Right lobe of liver (tissue), 6 donors: Measurements from ENCODE around the gene CELF2. TPM values are rescaled to one million over a fixed set of nuclear protein-coding genes. Genes with fewer than 3 reads are reported as not detected.

Experiments used
- ATAC-seq, 4 donors: fragments of 200-7000 bp; cut with Tn5 transposase; one replicate each; pipeline ENCODE4 v1.9.1; 2020; ENCODE audit warnings: mild to moderate bottlenecking in 4 of 4, moderate library complexity in 4 of 4
- DNase-seq, 3 donors: peaks; one replicate each; pipeline ENCODE4 v3.0.0-alpha.2; 2020
- H3K27ac ChIP-seq, 3 donors: fragments of 200-600 bp; one replicate each; pipeline ENCODE4 v1.8.0; 2022
- H3K27me3 ChIP-seq, 2 donors: fragments of 200-600 bp; one replicate each; pipeline ENCODE4 v1.8.0; 2022
- H3K36me3 ChIP-seq, 4 donors: fragments of 200-600 bp; sonication (generic) in 1 of 4; one replicate each; pipeline versions ENCODE4 v1.5.1 to v1.8.0; 2017 to 2022; ENCODE audit warnings: control low read depth in 1 of 4
- H3K4me1 ChIP-seq, 4 donors: fragments of 200-600 bp; sonication (generic) in 1 of 4; one replicate each; pipeline versions ENCODE4 v1.5.1 to v1.8.0; 2017 to 2022; ENCODE audit warnings: control low read depth in 1 of 4
- H3K4me3 ChIP-seq, 3 donors: fragments of 200-600 bp; one replicate each; pipeline ENCODE4 v1.8.0; 2022
- H3K9me3 ChIP-seq, 4 donors: fragments of 200-600 bp; sonication (generic) in 1 of 4; one replicate each; pipeline versions ENCODE4 v1.5.1 to v1.8.0; 2017 to 2022; ENCODE audit warnings: control low read depth in 1 of 4
- CTCF ChIP-seq, 4 donors: fragments of 200-600 bp in 3 of 4; fragments of 450-650 bp in 1 of 4; IDR thresholded peaks; one replicate each; pipeline versions ENCODE4 v1.5.1 to v1.8.0; 2016 to 2022; ENCODE audit warnings: antibody characterized with exemption in 4 of 4, mild to moderate bottlenecking in 2 of 4
- POLR2A ChIP-seq: fragments of 450-650 bp; IDR thresholded peaks from one replicate; pipeline ENCODE4 v1.6.1; 2017; ENCODE audit warnings: antibody characterized with exemption, mild to moderate bottlenecking
- WGBS: methylation state at CpG from one replicate; pipeline ENCODE4 v1.1.6; 2018; ENCODE audit warnings: low coverage, low lambda C conversion rate; ENCODE audit not compliant: insufficient coverage; ENCODE audit errors: missing lambda C conversion rate; 5-methylcytosine and 5-hydroxymethylcytosine counted together
- intact Hi-C, 2 donors: fragments of 100-400 bp; cut with DNase I; formaldehyde crosslinking; loops; one replicate each; pipeline versions ENCODE4 v1.11.2 to v1.14.1; 2022
- total RNA-seq, 6 experiments: library from RNA; depleted of rRNA in 2 of 6; stranded (reverse); fragments of >200 nt in 2 of 6; fragmentation: NEBNext Ultra II Directional in 3 of 6; extraction: Animal tissue kit (Norgen Biotek cat#: 25700) in 3 of 6; gene quantifications; one replicate each; pipeline versions ENCODE4 v1.1.0 to v1.2.4, GENCODE V29; 2016 to 2023
- donor health status: DM: no; HTN: yes; CAD: no.
- donor health status: DM: no; HTN: no; CAD: no.
- donor health status: DM: no; HTN: no; CAD: no.
- donor health status: DM: no; HTN: yes; CAD: no.
- donor health status: DM: no; HTN: yes; CAD: no.

Gene CELF2
- total RNA-seq, 6 experiments from 2014 or later, result 2.4 to 6.2 (median 3.7) TPM

DNA sequence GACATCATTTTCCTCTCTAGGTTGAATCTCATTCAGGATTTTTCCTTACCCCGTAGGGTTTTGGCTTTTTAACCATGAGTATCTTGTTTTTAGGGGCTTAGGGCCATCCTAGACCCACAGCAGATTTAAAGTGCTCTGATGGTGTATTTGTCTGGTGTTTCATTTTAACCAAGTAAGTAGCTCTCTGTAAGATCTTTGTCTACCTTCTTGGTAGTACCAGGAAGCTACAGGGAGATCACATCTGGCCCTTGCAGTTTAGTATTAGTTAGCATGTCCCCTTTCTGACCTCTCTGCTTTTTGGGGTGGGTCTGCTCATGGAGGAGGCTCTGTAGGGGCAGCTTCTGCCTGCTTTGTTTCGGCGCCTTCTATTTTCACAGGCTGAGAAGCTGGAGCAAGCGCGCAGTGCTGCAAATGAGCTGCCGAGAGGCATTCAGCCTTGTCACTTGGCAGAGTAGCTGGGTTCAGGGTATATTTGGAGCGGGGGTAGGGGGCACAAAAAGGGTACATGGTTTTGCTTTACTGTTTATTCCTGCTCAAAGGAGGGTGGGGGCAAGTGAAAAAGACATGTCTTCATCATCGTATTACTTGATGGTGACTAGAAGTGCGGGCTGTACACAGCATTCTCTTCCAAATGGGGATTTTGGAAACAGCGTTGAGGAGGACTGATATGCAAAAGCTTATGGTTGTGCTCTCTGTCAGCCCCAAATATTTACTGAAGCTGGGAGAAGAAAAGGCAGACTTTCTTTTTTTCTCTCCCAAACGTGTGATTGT, 146.3 kb downstream of the CELF2 start:
- TF ChIP-seq POLR2A (no peak), CTCF (IDR thresholded peaks at IDR 0.05) (no peak)
- Histone ChIP-seq H3K9me3 (no peaks in the 10 kb centered on the region), H3K36me3 (no peaks in the 10 kb centered on the region), H3K27me3 (no peaks in the 10 kb centered on the region), H3K4me1 (peaks cover 0 to 5% (median 0%) of the 10 kb centered on the region in 4 donors), H3K4me3 (no peak overlapping the region), H3K27ac (peak overlapping the region; percentile 26 to 82 (median 55))
- ATAC-seq (no peak), DNase-seq (no peak)
- 9% methylated on average over 11 of the region's 11 CpGs for WGBS
- intact Hi-C loops, result no loop called here

GRCh38 chr10:11164551-11164802, 146.8 kb downstream of the CELF2 start:
- no peaks in the 10 kb centered on the region for H3K36me3 ChIP-seq
- no peaks in the 10 kb centered on the region for H3K27me3 ChIP-seq
- no peaks in the 10 kb centered on the region for H3K9me3 ChIP-seq
- peak overlapping the region in 1 of 3 donors; percentile 41 for H3K4me3 ChIP-seq
- no peak for DNase-seq
- H3K27ac ChIP-seq, result peak overlapping the region in 2 of 3 donors; percentile 55 to 82
- intact Hi-C loops, result no loop called here
- TF ChIP-seq POLR2A (no peak), CTCF (IDR thresholded peaks at IDR 0.05) (no peak)
- ATAC-seq, result no peak
- peaks cover 0 to 5% (median 0%) of the 10 kb centered on the region in 4 donors for H3K4me1 ChIP-seq
- 0% methylated on average over 1 of the region's 1 CpG for WGBS

- peak; percentile 47 to 67 (median 63) for DNase-seq
Observed at GRCh38 chr10:11164803-11165590, 147.3 kb downstream of the CELF2 start.

More at GRCh38 chr10:11164803-11165590, 147.3 kb downstream of the CELF2 start:
- intact Hi-C loops, result no loop called here
- Histone ChIP-seq H3K9me3 (no peaks in the 10 kb centered on the region), H3K36me3 (no peaks in the 10 kb centered on the region), H3K27ac (peak overlapping the region; percentile 53 to 82 (median 78)), H3K4me1 (peaks cover 0 to 5% (median 0%) of the 10 kb centered on the region in 4 donors), H3K4me3 (peak overlapping the region; percentile 40 to 53 (median 41)), H3K27me3 (no peaks in the 10 kb centered on the region)
- peak; percentile 18 to 41 (median 38) for ATAC-seq
- 3% methylated on average over 29 of the region's 38 CpGs for WGBS
- TF ChIP-seq POLR2A (peak; percentile 48), CTCF (IDR thresholded peaks at IDR 0.05) (no peak)
